Measurements from ENCODE around the gene ARHGAP8. TPM values are rescaled to one million over a fixed set of nuclear protein-coding genes. Genes with fewer than 3 reads are reported as not detected.

ARHGAP8 gene
- total RNA-seq, 1 donor from 2014 or later: 18.1 TPM

DNA sequence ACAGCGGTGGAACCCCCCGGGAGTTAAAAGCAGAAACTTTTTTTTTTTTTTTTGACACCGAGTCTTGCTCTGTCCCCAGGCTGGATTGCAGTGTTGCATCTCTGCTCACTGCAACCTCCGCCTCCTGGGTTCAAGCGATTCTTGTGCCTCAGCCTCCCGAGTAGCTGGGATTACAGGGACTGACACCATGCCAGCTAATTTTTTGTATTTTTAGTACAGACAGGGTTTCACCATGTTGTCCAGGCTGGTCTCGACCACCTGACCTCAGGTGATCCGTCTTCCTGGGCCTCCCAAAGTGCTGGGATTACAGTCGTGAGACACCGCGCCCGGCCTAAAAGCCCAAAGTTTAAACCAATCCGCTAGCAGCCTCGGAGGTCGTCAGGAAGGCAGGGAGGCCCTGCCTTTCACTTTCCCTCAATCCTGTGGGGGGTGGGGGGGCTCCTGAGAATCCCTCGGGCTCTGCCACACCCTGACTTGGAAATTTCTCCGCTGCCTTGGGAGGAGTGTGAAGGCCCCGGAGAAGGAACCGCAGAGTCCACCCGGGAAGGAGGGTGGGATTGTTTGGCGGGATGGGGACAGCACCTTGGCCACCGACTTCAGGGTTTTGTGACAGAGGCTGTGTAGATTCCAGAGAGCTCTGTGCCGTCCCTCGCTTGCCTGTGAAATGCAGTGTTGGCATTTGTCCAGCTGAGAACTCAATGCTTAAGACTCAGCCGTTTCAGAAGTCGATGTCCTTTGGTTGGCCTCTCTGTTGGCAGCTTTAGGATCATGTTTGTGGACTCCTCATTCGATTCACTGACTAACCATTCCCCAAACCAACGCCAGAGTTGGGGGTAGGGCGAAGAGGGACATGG is 1.0 kb downstream of the ARHGAP8 start:
- ATAC-seq (peak; percentile 36), DNase-seq (no peak)
- Histone ChIP-seq H3K4me3 (peak overlapping the region; percentile 40), H3K27ac (peak overlapping the region; percentile 58), H3K9me3 (no peaks in the 10 kb centered on the region), H3K36me3 (no peaks in the 10 kb centered on the region), H3K4me1 (no peaks in the 10 kb centered on the region), H3K27me3 (peaks cover 35% of the 10 kb centered on the region)
- intact Hi-C loops (cut with DNase I): no loop called here
- TF ChIP-seq, protein P1, sequence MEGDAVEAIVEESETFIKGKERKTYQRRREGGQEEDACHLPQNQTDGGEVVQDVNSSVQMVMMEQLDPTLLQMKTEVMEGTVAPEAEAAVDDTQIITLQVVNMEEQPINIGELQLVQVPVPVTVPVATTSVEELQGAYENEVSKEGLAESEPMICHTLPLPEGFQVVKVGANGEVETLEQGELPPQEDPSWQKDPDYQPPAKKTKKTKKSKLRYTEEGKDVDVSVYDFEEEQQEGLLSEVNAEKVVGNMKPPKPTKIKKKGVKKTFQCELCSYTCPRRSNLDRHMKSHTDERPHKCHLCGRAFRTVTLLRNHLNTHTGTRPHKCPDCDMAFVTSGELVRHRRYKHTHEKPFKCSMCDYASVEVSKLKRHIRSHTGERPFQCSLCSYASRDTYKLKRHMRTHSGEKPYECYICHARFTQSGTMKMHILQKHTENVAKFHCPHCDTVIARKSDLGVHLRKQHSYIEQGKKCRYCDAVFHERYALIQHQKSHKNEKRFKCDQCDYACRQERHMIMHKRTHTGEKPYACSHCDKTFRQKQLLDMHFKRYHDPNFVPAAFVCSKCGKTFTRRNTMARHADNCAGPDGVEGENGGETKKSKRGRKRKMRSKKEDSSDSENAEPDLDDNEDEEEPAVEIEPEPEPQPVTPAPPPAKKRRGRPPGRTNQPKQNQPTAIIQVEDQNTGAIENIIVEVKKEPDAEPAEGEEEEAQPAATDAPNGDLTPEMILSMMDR (IDR thresholded peaks at IDR 0.05): no peak

GRCh38 chr22:44754998-44755397 is 2.6 kb downstream of the ARHGAP8 start:
- TF ChIP-seq, protein P1 (IDR thresholded peaks at IDR 0.05): no peak
- DNase-seq: no peak
- no peaks in the 10 kb centered on the region for H3K4me1 ChIP-seq
- no peak for ATAC-seq
- no peak overlapping the region for H3K27ac ChIP-seq
- no peak overlapping the region for H3K4me3 ChIP-seq
- no peaks in the 10 kb centered on the region for H3K36me3 ChIP-seq
- H3K27me3 ChIP-seq: peaks cover 35% of the 10 kb centered on the region
- no peaks in the 10 kb centered on the region for H3K9me3 ChIP-seq
- intact Hi-C loops (cut with DNase I): no loop called here

DNA sequence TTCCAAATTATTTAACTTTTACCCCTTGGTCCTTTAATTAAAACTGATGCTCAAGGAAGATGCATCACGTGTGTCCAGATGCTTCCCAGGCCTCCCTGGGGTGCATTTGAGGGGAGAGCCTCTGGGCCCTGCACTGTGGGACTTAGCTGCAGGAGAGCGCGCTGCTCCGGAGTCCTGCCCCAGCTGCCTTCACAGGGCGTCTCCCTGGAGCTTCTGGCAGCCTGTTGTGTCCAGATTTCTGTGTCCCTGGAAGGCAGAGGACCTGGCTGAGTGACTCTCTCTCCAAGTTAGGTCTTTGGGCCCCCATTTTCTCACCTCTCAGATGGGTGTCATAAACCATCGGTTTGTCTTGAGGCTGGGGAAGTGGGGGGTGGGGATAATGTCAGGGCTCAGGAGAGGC is 3.0 kb downstream of the ARHGAP8 start:
- Histone ChIP-seq H3K27ac (no peak overlapping the region), H3K36me3 (no peaks in the 10 kb centered on the region), H3K9me3 (no peaks in the 10 kb centered on the region), H3K4me3 (no peak overlapping the region), H3K4me1 (no peaks in the 10 kb centered on the region), H3K27me3 (peaks cover 35% of the 10 kb centered on the region)
- TF ChIP-seq, protein P1 (IDR thresholded peaks at IDR 0.05): no peak
- intact Hi-C loops (cut with DNase I): no loop called here
- DNase-seq (no peak), ATAC-seq (no peak)

DNA sequence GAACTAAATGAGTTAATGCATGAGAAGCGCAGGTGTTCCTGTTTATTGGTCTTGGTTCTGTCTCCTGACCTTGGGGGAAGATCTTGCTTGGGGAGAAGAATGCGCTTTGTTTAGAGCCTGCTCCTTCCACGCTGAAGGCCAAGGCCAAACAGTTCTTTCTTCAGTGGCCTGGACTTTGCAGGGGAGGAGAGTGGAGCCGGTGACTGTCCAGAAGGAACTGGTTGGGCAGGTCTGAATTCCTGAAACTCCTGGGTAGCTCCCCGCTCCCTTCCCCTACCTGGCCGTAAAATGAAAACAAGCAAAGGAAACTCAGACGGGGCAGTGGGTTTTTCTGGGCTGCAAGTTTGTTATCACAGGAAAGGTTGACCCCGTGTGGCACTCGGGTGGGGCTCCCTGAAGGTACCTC is 3.6 kb downstream of the ARHGAP8 start:
- TF ChIP-seq, protein P1 (IDR thresholded peaks at IDR 0.05): no peak
- no peaks in the 10 kb centered on the region for H3K4me1 ChIP-seq
- intact Hi-C loops (cut with DNase I): no loop called here
- H3K9me3 ChIP-seq: no peaks in the 10 kb centered on the region
- H3K27ac ChIP-seq: peak overlapping the region; percentile 17
- no peak overlapping the region for H3K4me3 ChIP-seq
- no peak for DNase-seq
- ATAC-seq: peak; percentile 61
- H3K27me3 ChIP-seq: peaks cover 31% of the 10 kb centered on the region
- H3K36me3 ChIP-seq: no peaks in the 10 kb centered on the region

GRCh38 chr22:44758344-44758973 is 6.1 kb downstream of the ARHGAP8 start:
- ATAC-seq: no peak
- intact Hi-C loops (cut with DNase I): no loop called here
- TF ChIP-seq, protein P1 (IDR thresholded peaks at IDR 0.05): no peak
- peaks cover 13% of the 10 kb centered on the region for H3K27me3 ChIP-seq
- no peaks in the 10 kb centered on the region for H3K36me3 ChIP-seq
- no peaks in the 10 kb centered on the region for H3K4me1 ChIP-seq
- no peak for DNase-seq
- H3K4me3 ChIP-seq: no peak overlapping the region
- no peaks in the 10 kb centered on the region for H3K9me3 ChIP-seq
- no peak overlapping the region for H3K27ac ChIP-seq

Data from upper lobe of right lung (tissue), 1 donor.